HFFc6 (cell line): Measurements from ENCODE around the gene SCUBE3. TPM values are rescaled to one million over a fixed set of nuclear protein-coding genes. Genes with fewer than 3 reads are reported as not detected.

Experiments
- DNase-seq: peaks from one replicate; pipeline ENCODE4 v3.0.0-alpha.2; 2018
- H3K27ac Mint-ChIP-seq: 2 replicates; pipeline ENCODE4 v1.8.0; 2020; ENCODE audit warnings: mild to moderate bottlenecking, mixed read lengths
- H3K27me3 Mint-ChIP-seq: 2 replicates; pipeline ENCODE4 v1.8.0; 2021; ENCODE audit warnings: mild to moderate bottlenecking, moderate library complexity, mixed read lengths; ENCODE audit not compliant: insufficient read depth
- H3K36me3 Mint-ChIP-seq: 2 replicates; pipeline ENCODE4 v1.8.0; 2021; ENCODE audit warnings: low read depth, mixed read lengths
- H3K4me1 Mint-ChIP-seq: 2 replicates; pipeline ENCODE4 v1.8.0; 2020; ENCODE audit warnings: low read depth, mixed read lengths
- H3K4me3 Mint-ChIP-seq: 2 replicates; pipeline ENCODE4 v1.8.0; 2020; ENCODE audit warnings: mild to moderate bottlenecking, moderate library complexity, mixed read lengths
- H3K9me3 Mint-ChIP-seq: 2 replicates; pipeline ENCODE4 v1.8.0; 2020; ENCODE audit warnings: mild to moderate bottlenecking, mixed read lengths
- total RNA-seq, 6 experiments: library from RNA; stranded (reverse); fragmentation: NEBNext Ultra II Directional; extraction: Animal tissue kit (Norgen Biotek cat#: 25700); gene quantifications; 2 replicates in 1 of 6; 3 replicates in 5 of 6; pipeline ENCODE4 v1.2.3, GENCODE V29; 2021
- TF ChIP-seq, protein P1 (sequence below): fragments of 200-600 bp; sonication (generic); IDR thresholded peaks from 2 replicates; pipeline ENCODE4 v1.5.0; 2021; ENCODE audit warnings: antibody characterized with exemption, mild to moderate bottlenecking

Gene SCUBE3
- total RNA-seq, 6 experiments from 2014 or later, result 37.0 to 75.0 (median 44.3) TPM

DNA sequence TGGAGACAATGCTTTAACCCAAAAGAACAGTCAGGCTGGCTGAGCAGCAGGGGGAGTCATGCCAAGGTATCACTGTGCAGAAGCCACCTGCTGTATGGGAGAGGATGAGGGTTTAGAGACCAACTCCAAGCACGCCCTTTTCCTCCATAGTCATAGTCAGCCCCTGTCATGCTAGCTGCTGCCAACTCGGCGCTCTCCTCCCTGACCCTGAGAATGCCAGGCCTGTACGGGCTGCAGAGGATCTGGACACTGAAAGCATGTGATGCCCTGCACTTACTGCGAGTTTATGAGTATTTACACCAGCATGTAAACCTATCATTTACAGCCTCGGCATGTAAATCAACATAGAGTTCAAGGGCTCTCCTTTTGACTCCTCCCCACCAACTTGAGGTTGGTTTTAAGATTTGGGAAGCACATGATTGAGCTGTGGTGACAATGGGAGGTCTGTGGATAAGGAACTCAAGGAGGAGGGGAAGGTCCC, 11.7 kb upstream of the SCUBE3 start:
- TF ChIP-seq, protein P1, sequence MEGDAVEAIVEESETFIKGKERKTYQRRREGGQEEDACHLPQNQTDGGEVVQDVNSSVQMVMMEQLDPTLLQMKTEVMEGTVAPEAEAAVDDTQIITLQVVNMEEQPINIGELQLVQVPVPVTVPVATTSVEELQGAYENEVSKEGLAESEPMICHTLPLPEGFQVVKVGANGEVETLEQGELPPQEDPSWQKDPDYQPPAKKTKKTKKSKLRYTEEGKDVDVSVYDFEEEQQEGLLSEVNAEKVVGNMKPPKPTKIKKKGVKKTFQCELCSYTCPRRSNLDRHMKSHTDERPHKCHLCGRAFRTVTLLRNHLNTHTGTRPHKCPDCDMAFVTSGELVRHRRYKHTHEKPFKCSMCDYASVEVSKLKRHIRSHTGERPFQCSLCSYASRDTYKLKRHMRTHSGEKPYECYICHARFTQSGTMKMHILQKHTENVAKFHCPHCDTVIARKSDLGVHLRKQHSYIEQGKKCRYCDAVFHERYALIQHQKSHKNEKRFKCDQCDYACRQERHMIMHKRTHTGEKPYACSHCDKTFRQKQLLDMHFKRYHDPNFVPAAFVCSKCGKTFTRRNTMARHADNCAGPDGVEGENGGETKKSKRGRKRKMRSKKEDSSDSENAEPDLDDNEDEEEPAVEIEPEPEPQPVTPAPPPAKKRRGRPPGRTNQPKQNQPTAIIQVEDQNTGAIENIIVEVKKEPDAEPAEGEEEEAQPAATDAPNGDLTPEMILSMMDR, result no peak
- H3K4me3 Mint-ChIP-seq, result no peak overlapping the region
- no peaks in the 10 kb centered on the region for H3K36me3 Mint-ChIP-seq
- no peaks in the 10 kb centered on the region for H3K27me3 Mint-ChIP-seq
- no peaks in the 10 kb centered on the region for H3K9me3 Mint-ChIP-seq
- H3K27ac Mint-ChIP-seq, result 0 out of 2 replicates have a peak overlapping the region, but pooled peaks have one; percentile 3
- H3K4me1 Mint-ChIP-seq, result peaks cover 67% of the 10 kb centered on the region
- no peak for DNase-seq

DNA sequence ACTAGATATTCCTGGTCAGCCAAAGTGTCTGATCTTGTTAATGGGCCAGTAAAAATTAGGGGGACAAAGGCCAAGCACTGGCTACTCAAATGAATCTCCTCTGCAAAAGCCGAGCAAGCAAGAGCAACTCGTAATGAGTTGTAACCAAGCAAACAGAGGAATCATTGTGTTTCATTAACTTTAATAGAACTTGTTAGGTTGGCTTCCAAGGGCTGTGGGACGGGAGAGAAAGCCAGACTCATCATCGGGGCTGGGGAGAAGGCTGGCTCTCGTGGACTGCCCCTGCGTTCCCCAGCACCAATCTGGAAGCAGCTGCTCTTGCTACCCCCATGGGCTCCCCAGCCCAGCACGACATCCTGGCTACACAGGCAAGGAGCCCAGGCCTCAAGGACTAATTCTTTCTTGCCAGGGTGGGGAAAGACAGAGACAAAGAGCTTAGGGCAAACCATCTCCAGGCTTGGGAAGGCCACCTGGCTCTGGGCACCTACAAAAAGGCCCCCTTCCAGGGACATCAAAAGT, 10.5 kb upstream of the SCUBE3 start:
- TF ChIP-seq, protein P1, result no peak
- H3K27me3 Mint-ChIP-seq, result no peaks in the 10 kb centered on the region
- no peaks in the 10 kb centered on the region for H3K9me3 Mint-ChIP-seq
- no peak for DNase-seq
- H3K36me3 Mint-ChIP-seq, result no peaks in the 10 kb centered on the region
- peaks cover 64% of the 10 kb centered on the region for H3K4me1 Mint-ChIP-seq
- peak overlapping the region; percentile 8; the same call in 1 of the 2 replicates for H3K27ac Mint-ChIP-seq
- H3K4me3 Mint-ChIP-seq, result no peak overlapping the region

DNA sequence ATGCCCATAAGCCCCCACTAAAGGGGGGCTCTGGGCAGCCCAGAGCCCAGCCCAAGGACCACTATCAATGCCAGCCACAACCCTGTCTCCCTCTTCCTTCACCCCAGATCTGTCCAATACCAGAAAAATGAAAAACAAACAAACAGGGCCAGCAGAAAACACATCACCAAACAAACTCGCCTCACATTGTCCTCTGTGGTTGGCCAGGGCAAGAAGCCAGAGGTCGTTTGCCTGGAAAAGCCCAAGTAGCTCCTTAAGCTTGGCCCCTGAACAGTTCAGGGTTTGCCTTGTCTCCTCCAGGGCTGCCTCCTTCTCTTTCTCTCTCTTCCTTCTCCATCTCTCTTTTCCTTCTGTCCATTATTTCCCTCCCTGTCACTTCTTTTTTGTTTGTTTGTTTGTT, 10.1 kb upstream of the SCUBE3 start:
- no peaks in the 10 kb centered on the region for H3K36me3 Mint-ChIP-seq
- no peaks in the 10 kb centered on the region for H3K27me3 Mint-ChIP-seq
- H3K4me3 Mint-ChIP-seq, result no peak overlapping the region
- H3K4me1 Mint-ChIP-seq, result peaks cover 68% of the 10 kb centered on the region
- DNase-seq, result no peak
- H3K27ac Mint-ChIP-seq, result 0 out of 2 replicates have a peak overlapping the region, but pooled peaks have one; percentile 1
- TF ChIP-seq, protein P1, result no peak
- no peaks in the 10 kb centered on the region for H3K9me3 Mint-ChIP-seq

DNA sequence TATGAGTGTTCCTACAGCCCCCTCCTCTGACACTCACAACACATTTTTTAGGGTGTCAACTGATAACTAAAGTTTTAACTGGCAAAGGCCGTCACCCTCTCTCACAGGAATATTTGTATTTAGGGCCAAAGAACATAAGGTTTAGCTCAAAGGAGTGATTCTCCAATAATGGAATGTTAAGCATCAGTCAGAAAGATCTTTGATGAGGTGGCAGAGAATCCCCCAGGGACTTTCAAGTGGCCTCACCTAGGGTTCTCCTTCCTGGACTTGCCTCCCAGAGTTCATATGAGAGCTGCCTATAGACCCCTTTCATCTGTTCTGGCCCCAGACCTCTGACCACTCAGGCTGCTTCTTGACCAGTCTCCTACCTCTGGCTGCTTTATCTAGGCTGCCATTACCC, 7.4 kb upstream of the SCUBE3 start:
- Mint-ChIP-seq H3K27ac (no peak overlapping the region), H3K4me3 (no peak overlapping the region), H3K4me1 (peaks cover 59% of the 10 kb centered on the region), H3K9me3 (no peaks in the 10 kb centered on the region), H3K27me3 (no peaks in the 10 kb centered on the region; the same call in 1 of the 2 replicates), H3K36me3 (no peaks in the 10 kb centered on the region)
- DNase-seq, result no peak
- TF ChIP-seq, protein P1, result no peak

DNA sequence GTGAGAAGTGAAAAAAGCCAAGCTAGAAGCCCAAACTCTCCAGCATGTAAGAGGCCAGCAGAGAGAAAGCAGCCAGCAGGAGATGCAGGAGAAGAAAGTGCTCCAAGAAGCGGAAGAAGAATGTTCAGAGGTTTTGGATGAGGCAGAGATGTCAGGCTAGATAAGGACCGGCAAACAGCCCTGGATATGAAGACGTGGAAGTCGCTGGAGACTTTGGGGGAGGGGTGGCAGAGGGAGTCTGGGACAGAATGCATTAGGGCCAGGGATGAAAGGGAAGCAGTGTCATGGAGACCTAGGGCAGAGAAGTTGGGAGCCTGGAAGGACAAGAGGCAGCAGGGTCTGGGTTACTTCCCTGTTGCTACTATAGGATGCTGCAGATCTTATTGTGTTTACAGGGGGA, 5.3 kb upstream of the SCUBE3 start:
- peaks cover 3% of the 10 kb centered on the region for H3K27me3 Mint-ChIP-seq
- H3K4me1 Mint-ChIP-seq, result peaks cover 52% of the 10 kb centered on the region
- H3K36me3 Mint-ChIP-seq, result no peaks in the 10 kb centered on the region
- TF ChIP-seq, protein P1, result no peak
- H3K9me3 Mint-ChIP-seq, result no peaks in the 10 kb centered on the region
- no peak overlapping the region for H3K4me3 Mint-ChIP-seq
- no peak overlapping the region for H3K27ac Mint-ChIP-seq
- DNase-seq, result no peak
